OCI-LY1 (cell line): Measurements from ENCODE around the gene MCM8.

Experiments used
- CTCF ChIP-seq: fragments of 200-600 bp; sonication (generic), shearing (Covaris generic); IDR thresholded peaks from 2 replicates; pipeline ENCODE4 v1.5.1; 2017; ENCODE audit warnings: mild to moderate bottlenecking, antibody characterized with exemption, low read length, moderate library complexity, mixed read lengths
- EZH2 ChIP-seq: fragments of 200-600 bp; sonication (generic), shearing (Covaris generic); IDR thresholded peaks from 2 replicates; pipeline ENCODE4 v1.8.0; 2017; ENCODE audit warnings: borderline replicate concordance, mixed run types, mild to moderate bottlenecking, antibody characterized with exemption, low read length, moderate library complexity, mixed read lengths

GRCh38 chr20:5980720-5981538 is 30.5 kb downstream of the MCM8 start:
- TF ChIP-seq CTCF = no peak
- no peak for TF ChIP-seq EZH2
